ENCODE data around the gene TMEFF2. TPM values are rescaled to one million over a fixed set of nuclear protein-coding genes. Genes with fewer than 3 reads are reported as not detected.

The TMEFF2 gene
- total and polyA plus RNA-seq, 2 experiments from 2014 or later = 1.7 to 2.2 TPM

DNA sequence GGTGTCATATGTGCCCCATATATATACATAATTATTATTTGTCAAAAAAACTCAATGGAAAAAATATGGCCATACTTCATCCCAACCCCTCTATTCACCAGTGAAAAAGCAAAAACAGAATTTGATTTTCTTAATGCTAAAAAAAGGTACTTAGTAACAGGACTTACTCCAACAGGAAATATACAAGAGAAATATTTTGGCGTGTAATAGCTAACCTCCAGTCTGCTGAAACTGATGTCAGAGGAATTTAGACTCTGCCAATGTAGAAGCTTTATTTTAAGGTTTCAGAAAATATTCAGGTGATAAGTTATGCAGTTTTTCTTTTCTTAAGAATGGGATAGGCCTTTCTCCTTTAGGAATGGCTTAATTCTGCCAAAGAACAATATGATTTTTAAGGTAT lies 72.6 kb downstream of the TMEFF2 start:
- Histone ChIP-seq H3K27ac (ENCODE audit: low read depth) (no peak overlapping the region), H3K4me2 (no peak overlapping the region), H3K9me2 (ENCODE audit: insufficient read depth) (no peaks in the 10 kb centered on the region), H3K27me3 (ENCODE audit: insufficient read depth) (no peaks in the 10 kb centered on the region), H3K79me2 (replicated peaks; ENCODE audit: insufficient read depth) (no peaks in the 10 kb centered on the region), H4K20me1 (replicated peaks; ENCODE audit: insufficient read depth) (no peaks in the 10 kb centered on the region), H3K4me3 (no peak overlapping the region), H2AFZ (no peak overlapping the region), H3K36me3 (ENCODE audit: insufficient read depth) (no peaks in the 10 kb centered on the region; the same call in 1 of the 2 replicates), H3K4me1 (ENCODE audit: insufficient read depth) (no peaks in the 10 kb centered on the region), H3F3A (replicated peaks; ENCODE audit: low read depth) (no peaks in the 10 kb centered on the region)
- ATAC-seq (no peak), DNase-seq (ENCODE audit: low spot score) (no peak)
- Mint-ChIP-seq H3K27ac (no peak overlapping the region), H3K4me3 (no peak overlapping the region), H3K36me3 (ENCODE audit: low read depth) (peaks cover 10% of the 10 kb centered on the region; the same call in 2 of the 3 replicates), H3K4me1 (no peaks in the 10 kb centered on the region), H3K27me3 (ENCODE audit: insufficient read depth, low read depth, poor library complexity) (no peaks in the 10 kb centered on the region), H3K9me3 (peaks cover 10% of the 10 kb centered on the region; the same call in 2 of the 3 replicates)
- no peak for TF ChIP-seq JUNB (IDR thresholded peaks at IDR 0.05; ENCODE audit: unreplicated experiment)
- TF ChIP-seq EZH2 (IDR thresholded peaks at IDR 0.05; ENCODE audit: low read depth, unreplicated experiment) = no peak
- no peak for TF ChIP-seq CREB1 (CRISPR knock-in tag; IDR thresholded peaks at IDR 0.05; ENCODE audit: low read depth)
- no peak for TF ChIP-seq EZH2phosphoT487 (IDR thresholded peaks at IDR 0.05; ENCODE audit: unreplicated experiment)
- TF ChIP-seq POLR2AphosphoS5 (IDR thresholded peaks at IDR 0.05; ENCODE audit: low read depth) = no peak
- TF ChIP-seq ETS1 (IDR thresholded peaks at IDR 0.05) = no peak
- TF ChIP-seq ZNF331 (CRISPR knock-in tag; IDR thresholded peaks at IDR 0.05; ENCODE audit: low read depth) = no peak
- TF ChIP-seq CTCF (conservative IDR thresholded peaks at IDR 0.05; ENCODE audit: low read depth in 2 of 2) = no peak
- TF ChIP-seq ZNF114 (CRISPR knock-in tag; IDR thresholded peaks at IDR 0.05) = no peak

- no peak overlapping the region for H3K4me3 Mint-ChIP-seq
- H3K4me1 Mint-ChIP-seq = no peaks in the 10 kb centered on the region
- Histone ChIP-seq H3K27me3 (ENCODE audit: insufficient read depth) (no peaks in the 10 kb centered on the region), H3K4me3 (no peak overlapping the region), H4K20me1 (replicated peaks; ENCODE audit: insufficient read depth) (no peaks in the 10 kb centered on the region), H3F3A (replicated peaks; ENCODE audit: low read depth) (no peaks in the 10 kb centered on the region), H3K79me2 (replicated peaks; ENCODE audit: insufficient read depth) (no peaks in the 10 kb centered on the region), H3K4me2 (no peak overlapping the region), H3K4me1 (ENCODE audit: insufficient read depth) (no peaks in the 10 kb centered on the region), H2AFZ (no peak overlapping the region), H3K36me3 (ENCODE audit: insufficient read depth) (no peaks in the 10 kb centered on the region; the same call in 1 of the 2 replicates), H3K9me2 (ENCODE audit: insufficient read depth) (no peaks in the 10 kb centered on the region; the same call in 1 of the 2 replicates), H3K27ac (ENCODE audit: low read depth) (no peak overlapping the region)
- peaks cover 16% of the 10 kb centered on the region for H3K9me3 Mint-ChIP-seq
- H3K36me3 Mint-ChIP-seq (ENCODE audit: low read depth) = peaks cover 16% of the 10 kb centered on the region; the same call in 2 of the 3 replicates
- no peak overlapping the region for H3K27ac Mint-ChIP-seq
- no peaks in the 10 kb centered on the region for H3K27me3 Mint-ChIP-seq (ENCODE audit: insufficient read depth, low read depth, poor library complexity)
- DNase-seq (ENCODE audit: low spot score) (no peak), ATAC-seq (no peak)
- TF ChIP-seq EZH2 (IDR thresholded peaks at IDR 0.05; ENCODE audit: low read depth, unreplicated experiment) (no peak), JUNB (IDR thresholded peaks at IDR 0.05; ENCODE audit: unreplicated experiment) (no peak), CREB1 (CRISPR knock-in tag; IDR thresholded peaks at IDR 0.05; ENCODE audit: low read depth) (no peak), NANOG (IDR thresholded peaks at IDR 0.05; ENCODE audit: borderline replicate concordance) (no peak), ETS1 (IDR thresholded peaks at IDR 0.05) (no peak), ZNF114 (CRISPR knock-in tag; IDR thresholded peaks at IDR 0.05) (no peak), EZH2phosphoT487 (IDR thresholded peaks at IDR 0.05; ENCODE audit: unreplicated experiment) (no peak), STAT1 (IDR thresholded peaks at IDR 0.05; ENCODE audit: unreplicated experiment) (no peak)
- TF ChIP-seq, protein P1, sequence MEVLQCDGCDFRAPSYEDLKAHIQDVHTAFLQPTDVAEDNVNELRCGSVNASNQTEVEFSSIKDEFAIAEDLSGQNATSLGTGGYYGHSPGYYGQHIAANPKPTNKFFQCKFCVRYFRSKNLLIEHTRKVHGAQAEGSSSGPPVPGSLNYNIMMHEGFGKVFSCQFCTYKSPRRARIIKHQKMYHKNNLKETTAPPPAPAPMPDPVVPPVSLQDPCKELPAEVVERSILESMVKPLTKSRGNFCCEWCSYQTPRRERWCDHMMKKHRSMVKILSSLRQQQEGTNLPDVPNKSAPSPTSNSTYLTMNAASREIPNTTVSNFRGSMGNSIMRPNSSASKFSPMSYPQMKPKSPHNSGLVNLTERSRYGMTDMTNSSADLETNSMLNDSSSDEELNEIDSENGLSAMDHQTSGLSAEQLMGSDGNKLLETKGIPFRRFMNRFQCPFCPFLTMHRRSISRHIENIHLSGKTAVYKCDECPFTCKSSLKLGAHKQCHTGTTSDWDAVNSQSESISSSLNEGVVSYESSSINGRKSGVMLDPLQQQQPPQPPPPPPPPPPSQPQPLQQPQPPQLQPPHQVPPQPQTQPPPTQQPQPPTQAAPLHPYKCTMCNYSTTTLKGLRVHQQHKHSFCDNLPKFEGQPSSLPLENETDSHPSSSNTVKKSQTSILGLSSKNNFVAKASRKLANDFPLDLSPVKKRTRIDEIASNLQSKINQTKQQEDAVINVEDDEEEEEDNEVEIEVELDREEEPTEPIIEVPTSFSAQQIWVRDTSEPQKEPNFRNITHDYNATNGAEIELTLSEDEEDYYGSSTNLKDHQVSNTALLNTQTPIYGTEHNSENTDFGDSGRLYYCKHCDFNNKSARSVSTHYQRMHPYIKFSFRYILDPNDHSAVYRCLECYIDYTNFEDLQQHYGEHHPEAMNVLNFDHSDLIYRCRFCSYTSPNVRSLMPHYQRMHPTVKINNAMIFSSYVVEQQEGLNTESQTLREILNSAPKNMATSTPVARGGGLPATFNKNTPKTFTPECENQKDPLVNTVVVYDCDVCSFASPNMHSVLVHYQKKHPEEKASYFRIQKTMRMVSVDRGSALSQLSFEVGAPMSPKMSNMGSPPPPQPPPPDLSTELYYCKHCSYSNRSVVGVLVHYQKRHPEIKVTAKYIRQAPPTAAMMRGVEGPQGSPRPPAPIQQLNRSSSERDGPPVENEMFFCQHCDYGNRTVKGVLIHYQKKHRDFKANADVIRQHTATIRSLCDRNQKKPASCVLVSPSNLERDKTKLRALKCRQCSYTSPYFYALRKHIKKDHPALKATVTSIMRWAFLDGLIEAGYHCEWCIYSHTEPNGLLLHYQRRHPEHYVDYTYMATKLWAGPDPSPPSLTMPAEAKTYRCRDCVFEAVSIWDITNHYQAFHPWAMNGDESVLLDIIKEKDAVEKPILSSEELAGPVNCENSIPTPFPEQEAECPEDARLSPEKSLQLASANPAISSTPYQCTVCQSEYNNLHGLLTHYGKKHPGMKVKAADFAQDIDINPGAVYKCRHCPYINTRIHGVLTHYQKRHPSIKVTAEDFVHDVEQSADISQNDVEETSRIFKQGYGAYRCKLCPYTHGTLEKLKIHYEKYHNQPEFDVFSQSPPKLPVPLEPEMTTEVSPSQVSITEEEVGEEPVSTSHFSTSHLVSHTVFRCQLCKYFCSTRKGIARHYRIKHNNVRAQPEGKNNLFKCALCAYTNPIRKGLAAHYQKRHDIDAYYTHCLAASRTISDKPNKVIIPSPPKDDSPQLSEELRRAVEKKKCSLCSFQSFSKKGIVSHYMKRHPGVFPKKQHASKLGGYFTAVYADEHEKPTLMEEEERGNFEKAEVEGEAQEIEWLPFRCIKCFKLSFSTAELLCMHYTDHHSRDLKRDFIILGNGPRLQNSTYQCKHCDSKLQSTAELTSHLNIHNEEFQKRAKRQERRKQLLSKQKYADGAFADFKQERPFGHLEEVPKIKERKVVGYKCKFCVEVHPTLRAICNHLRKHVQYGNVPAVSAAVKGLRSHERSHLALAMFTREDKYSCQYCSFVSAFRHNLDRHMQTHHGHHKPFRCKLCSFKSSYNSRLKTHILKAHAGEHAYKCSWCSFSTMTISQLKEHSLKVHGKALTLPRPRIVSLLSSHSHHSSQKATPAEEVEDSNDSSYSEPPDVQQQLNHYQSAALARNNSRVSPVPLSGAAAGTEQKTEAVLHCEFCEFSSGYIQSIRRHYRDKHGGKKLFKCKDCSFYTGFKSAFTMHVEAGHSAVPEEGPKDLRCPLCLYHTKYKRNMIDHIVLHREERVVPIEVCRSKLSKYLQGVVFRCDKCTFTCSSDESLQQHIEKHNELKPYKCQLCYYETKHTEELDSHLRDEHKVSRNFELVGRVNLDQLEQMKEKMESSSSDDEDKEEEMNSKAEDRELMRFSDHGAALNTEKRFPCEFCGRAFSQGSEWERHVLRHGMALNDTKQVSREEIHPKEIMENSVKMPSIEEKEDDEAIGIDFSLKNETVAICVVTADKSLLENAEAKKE (CRISPR knock-in tag; IDR thresholded peaks at IDR 0.05) = no peak
These were observed 75.2 kb downstream of the TMEFF2 start for GRCh38 chr2:192119536-192119935.
